GM21528 (cell line): ENCODE data around the gene CLDN1.

Source experiments
- ATAC-seq: cut with Tn5 transposase; IDR thresholded peaks from one replicate; pipeline ENCODE4 v1.9.1; 2021; ENCODE audit warnings: mild to moderate bottlenecking, moderate library complexity; ENCODE audit not compliant: unreplicated experiment, low FRiP score

The CLDN1 gene

GRCh38 chr3:190321789-190322603 is at the start of gene CLDN1:
Gene CLDN1, minus strand, starts transcription at chr3:190322446. Its CDS starts 240 bp downstream, at chr3:190322206.
- ATAC-seq, result peak; percentile 92

GRCh38 chr3:190371152-190371551 is 48.9 kb upstream of the CLDN1 start:
- no peak for ATAC-seq

- ATAC-seq, result no peak
These were observed 48.1 kb upstream of the CLDN1 start for GRCh38 chr3:190370369-190370768.

- no peak for ATAC-seq
These were observed 47.5 kb upstream of the CLDN1 start for GRCh38 chr3:190369668-190370295.

- no peak for ATAC-seq
These were observed 46.6 kb upstream of the CLDN1 start for GRCh38 chr3:190368881-190369280.

GRCh38 chr3:190366133-190366532 is 43.9 kb upstream of the CLDN1 start:
- ATAC-seq, result no peak

- no peak for ATAC-seq
These were observed 40.0 kb upstream of the CLDN1 start for GRCh38 chr3:190362258-190362657.

GRCh38 chr3:190361791-190362190 is 39.5 kb upstream of the CLDN1 start:
- no peak for ATAC-seq

- no peak for ATAC-seq
These were observed 38.0 kb upstream of the CLDN1 start for GRCh38 chr3:190360228-190360627.

GRCh38 chr3:190359813-190360212 is 37.6 kb upstream of the CLDN1 start:
- no peak for ATAC-seq

- ATAC-seq, result no peak
These were observed 35.2 kb upstream of the CLDN1 start for GRCh38 chr3:190357468-190357867.

- ATAC-seq, result no peak
These were observed 34.0 kb upstream of the CLDN1 start for GRCh38 chr3:190356246-190356645.

GRCh38 chr3:190352861-190353457 is 30.7 kb upstream of the CLDN1 start:
- no peak for ATAC-seq

- ATAC-seq, result no peak
These were observed 24.3 kb upstream of the CLDN1 start for GRCh38 chr3:190346541-190346940.

GRCh38 chr3:190345878-190346277 is 23.6 kb upstream of the CLDN1 start:
- ATAC-seq, result no peak

- no peak for ATAC-seq
These were observed 23.0 kb upstream of the CLDN1 start for GRCh38 chr3:190345027-190345821.

GRCh38 chr3:190340071-190340470 is 17.8 kb upstream of the CLDN1 start:
- ATAC-seq, result no peak

- ATAC-seq, result no peak
These were observed 16.9 kb upstream of the CLDN1 start for GRCh38 chr3:190339130-190339529.

- ATAC-seq, result no peak
These were observed 16.5 kb upstream of the CLDN1 start for GRCh38 chr3:190338717-190339116.

- no peak for ATAC-seq
These were observed 15.1 kb upstream of the CLDN1 start for GRCh38 chr3:190337301-190337700.
